Amniotic stem cell (primary cell): ENCODE data around the gene FAM168A.
"Not testable (repeated sequence)": the region's sequence is repeated elsewhere in the genome, so short reads cannot be mapped to it uniquely, and the experiment has no call there.

ENCODE experiments used
- DNase-seq: peaks from one replicate; lab custom pipeline; 2025; lab: John Stamatoyannopoulos, UW

FAM168A gene

DNA sequence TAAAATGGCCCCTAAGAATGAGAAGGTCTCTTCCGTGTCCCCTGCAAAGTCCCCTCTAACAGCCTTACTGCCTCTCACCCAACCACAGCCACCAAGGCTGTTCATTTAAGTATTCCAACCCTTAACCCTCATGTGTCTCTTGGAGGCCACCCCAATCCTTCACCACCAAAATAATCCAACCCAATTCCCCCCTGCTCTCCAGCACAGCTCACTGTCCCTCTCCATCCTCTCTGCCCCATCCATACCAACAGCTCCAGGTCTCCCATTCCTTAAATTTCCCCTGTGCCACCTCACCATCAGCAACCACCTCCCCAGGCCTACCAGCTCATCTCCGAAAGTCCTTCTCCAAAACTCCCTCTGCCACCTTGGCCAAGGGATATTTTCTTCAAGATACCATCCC lies 1.4 kb downstream of the FAM168A start:
- DNase-seq: no peak

DNA sequence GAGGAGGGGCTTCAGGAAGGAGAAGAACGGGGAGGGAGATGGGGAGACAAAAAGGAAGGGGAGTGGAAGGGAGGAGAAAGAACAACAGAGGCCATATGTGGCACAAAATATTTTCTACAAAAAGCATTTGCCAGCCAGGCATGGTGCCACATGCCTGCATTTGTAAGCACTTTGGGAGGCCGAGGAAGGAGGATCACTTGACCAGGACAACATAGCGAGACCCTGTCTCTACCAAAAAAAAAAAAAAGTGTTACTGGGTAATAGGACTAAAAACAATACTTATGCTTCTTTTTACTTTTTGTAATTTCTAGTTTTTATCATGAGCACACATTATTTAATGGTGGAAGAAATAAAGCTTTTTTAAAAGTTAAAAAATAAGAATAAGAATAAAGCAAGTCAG lies 5.3 kb downstream of the FAM168A start:
- DNase-seq: no peak

DNA sequence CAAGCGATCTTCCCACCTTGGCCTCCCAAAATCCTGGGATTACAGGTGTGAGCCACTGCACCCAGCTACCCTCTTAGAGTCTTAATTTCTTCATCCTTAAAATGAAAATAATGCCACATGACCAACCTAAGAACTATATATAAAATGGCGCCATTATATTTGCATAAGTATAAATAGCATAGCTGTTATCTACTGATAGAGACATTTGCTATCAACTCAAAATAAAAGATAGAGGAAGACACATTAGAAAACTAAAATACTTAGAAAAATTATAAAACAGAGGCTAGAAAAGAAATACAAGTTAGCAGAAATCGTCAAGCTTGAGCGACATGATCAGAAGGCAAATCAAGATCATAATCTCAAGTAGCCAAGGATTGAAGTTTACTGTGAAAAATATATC lies 6.2 kb downstream of the FAM168A start:
- no peak for DNase-seq

DNA sequence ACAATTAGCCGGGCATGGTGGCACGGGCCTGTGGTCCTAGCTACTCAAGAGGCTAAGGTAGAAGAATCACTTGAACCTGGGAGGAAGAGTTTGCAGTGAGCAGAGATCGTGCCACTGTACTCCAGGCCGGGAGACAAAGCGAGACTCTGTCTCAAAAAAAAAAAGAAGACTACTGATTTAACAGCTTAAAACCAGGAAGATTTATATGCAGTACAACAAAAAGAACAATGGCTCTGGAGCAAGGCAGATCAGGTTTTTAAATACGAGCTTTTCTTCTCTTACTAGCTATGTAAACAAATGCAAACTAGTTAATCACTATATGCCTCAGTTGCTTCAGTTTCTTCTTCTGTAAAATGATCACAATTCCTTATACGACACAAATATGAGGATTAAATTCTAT lies 6.9 kb downstream of the FAM168A start:
- DNase-seq: no peak

DNA sequence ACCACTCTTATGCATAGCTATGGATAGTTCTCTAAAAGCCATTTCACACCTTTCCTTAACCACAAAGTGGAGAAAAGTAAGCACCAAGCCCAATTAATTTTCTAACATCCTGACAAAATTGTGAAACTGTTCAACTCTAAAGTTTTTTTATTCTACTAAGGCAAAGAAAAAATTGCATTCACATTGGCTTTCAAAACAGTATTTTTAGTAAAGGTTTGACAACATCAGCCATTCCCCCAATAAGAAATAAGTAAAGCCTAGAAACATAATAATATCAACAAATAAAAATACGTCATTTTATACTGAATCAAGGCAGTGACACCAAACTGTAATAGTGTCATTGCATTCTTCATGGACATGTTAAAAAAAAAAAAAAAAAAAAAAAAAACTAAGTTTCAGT lies 11.1 kb downstream of the FAM168A start:
- DNase-seq: no peak

DNA sequence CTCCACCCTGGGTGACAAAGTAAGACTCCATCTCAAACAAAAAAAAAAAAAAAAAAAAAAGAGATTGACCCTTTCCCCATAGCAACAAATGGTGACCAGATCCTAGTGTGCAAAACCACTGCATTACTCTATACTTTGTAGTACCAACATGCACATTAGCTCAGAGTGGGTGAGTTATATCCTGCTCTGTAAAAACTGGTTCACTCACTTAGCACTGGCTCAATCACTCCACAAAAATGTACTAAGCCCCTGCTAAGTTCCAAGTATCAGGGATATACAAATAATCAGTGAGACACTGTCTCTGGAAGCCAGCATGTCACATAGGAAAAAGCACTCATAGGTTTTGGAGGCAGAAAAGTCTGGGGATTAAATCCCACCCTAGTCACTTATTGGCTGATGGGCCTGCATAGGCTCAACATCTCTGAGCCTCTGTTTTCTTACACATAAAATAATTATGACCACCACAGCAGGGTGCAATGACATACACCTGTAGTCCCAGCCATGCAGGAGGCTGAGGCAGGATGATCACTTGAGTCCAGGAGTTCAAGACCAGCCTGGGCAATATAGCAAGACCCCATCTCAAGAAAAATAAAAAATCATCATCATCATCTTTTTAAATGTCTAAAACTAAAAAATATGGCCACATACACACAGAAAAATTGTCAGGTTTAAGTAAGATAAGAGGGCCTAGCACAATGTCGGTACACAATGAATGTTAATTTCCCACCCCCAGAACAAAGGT lies 11.9 kb downstream of the FAM168A start:
- DNase-seq: peak; percentile 7

DNA sequence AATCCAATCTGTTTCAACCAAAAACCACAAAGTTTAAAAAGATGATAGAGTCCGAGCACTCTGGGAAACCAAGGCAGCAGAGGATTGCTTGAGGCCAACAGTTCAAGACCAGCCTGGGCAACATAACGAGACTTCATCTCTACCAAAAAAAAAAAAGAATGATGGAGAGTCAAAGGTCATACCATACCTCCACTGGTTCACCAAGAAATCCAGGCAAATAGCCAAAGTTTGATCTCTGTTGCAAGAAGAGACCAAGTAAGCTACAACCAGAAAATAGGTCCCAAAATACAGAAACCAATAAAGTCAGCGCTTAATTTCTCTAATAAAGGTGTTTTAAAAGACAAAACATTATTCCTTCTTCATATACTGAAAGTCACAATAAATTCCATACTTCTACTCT lies 13.1 kb downstream of the FAM168A start:
- DNase-seq: no peak

DNA sequence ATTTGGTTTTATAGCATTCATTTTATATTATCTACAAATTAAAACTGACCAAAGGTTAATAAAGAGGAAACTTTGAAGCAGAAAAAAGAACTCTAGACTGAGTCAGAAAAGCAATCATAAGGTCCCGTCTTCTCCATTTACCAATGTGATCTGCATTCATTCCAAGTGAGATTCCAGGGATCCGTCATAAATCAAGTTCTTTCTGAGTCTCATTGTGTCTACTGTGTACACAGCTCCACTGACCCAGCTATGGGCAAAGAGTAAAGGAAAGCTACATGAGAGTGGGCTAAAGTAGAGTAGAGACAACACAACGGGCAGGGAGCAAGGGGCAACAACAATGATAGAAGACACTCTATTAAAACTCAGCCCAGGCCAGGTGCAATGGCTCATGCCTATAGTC lies 15.3 kb downstream of the FAM168A start:
- no peak for DNase-seq

DNA sequence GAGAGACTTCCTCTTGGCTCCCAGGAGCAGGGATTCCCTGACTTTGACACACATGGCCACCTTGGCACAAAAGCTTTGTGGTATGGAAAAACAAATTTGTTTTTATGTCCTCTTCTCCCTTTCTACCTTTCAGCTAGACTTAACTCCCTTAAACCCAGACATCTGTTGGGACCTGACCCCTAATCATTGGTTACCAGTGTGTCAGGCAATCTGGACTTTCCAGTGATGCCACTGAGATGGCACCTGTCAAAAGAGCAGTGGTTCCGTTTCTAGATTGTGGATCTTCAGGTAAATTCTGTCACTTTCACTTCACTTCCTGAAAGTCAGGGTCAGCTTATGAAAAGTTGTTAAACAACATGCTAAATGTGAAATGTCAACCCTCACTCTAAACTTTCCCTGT lies 17.2 kb downstream of the FAM168A start:
- DNase-seq: not testable (repeated sequence)

DNA sequence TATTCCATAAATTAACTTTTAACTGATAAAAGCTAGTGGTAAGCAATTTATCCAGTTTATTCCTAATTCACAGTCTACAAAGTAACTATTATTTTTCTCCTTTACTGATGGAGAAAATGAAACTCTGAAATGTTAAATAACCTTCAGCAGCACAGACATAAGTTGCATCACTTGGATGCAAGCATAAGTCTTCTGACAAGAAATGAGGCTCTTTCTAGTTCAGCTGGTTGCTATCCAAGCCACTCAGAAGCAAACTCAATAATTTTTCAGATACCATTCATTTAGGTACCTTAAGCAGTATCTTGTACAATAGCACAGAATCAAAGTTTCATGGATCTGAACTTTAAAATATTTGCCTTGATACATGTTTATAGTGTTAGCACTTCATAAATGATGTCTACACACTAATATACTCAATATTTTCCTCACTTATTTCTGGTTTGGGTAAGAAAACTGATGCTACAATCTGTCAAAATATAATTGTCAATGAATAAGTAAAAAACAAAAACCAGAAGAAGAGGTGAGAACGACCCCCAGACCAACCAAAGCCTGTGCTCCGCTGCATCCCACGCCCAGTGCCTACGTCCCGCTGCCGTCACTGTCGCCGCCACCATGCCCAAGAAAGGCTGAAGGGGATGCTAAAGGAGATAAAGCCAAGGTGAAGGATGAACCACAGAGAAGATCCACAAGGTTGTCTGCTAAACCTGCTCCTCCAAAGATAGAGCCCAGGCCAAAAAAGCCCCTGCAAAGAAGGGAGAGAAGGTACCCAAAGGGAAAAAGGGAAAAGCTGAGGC lies 18.1 kb downstream of the FAM168A start:
- no peak for DNase-seq

DNA sequence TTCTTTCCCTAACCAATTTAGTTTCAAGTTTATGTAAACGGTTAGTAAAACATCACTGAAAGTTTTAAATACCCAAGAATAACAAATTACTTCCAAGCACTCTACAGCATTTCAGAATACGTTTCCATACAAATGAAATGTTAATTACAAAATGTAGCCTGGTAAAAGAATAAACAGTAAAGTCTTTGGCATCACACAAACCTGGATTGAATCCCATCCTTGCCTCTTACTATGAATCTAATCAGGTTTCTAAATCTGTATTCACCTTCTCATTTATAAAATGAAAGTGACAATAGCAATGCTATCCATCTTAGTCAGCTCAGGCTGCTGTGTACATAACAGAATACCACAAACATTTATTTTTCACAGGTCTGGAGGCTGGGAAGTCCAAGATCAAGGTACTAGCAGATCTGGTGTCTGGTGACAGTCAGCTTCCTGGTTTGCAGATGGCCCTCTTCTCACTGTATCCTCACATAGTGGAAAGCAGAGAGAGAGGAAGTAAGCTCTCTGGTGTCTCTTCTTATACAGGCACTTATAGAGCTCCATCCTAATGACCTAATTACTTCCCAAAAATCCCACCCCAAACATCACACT lies 19.2 kb downstream of the FAM168A start:
- no peak for DNase-seq

DNA sequence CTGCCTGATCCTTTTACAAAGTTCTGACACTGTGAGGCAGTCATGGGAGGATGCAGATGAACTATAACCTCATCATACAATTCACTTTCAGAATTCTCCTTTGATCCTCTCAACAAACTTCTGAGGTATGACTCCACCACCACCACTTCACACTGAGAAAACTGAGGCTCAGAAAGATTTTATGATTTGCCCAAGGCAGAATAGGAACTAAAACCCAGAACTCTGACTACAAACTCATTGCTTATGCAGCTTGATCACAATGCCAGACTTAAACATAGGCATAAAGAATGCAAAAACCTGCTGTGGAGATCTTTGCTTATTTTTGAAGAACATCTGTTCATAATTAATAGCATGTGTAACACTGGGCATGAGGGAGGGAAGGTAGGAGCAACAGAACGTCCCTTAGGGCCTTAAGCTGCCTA lies 20.4 kb downstream of the FAM168A start:
- DNase-seq: peak; percentile 5

DNA sequence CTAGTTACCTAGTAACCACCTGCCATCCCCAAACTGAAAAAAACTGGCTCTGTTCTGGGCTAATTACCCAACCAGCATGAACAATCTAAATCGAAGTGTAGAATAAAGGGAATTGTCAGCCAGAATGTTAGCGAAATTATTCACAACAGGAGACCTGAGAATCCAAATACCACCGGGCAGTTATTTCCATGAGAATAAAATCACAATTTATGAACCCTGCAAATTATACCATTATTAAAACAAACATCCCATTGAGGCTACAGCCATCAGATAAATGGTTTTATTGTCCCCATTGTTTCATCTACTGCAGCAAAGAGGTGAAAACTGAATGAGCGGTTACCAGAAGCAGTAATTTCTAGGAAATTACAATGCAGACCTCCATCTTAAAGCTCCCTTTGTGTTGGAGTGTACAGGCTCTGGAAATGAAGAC lies 21.7 kb downstream of the FAM168A start:
- DNase-seq: no peak

DNA sequence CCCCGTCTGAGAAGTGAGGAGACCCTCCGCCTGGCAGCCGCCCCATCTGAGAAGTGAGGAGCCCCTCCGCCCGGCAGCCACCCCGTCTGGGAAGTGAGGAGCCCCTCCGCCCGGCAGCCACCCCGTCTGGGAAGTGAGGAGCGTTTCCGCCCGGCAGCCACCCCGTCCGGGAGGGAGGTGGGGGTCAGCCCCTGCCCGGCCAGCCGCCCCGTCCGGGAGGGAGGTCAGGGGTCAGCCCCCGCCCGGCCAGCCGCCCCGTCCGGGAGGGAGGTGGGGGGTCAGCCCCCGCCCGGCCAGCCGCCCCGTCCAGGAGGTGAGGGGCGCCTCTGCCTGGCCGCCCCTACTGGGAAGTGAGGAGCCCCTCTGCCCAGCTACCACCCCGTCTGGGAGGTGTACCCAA lies 25.9 kb downstream of the FAM168A start:
- DNase-seq: not testable (repeated sequence)

DNA sequence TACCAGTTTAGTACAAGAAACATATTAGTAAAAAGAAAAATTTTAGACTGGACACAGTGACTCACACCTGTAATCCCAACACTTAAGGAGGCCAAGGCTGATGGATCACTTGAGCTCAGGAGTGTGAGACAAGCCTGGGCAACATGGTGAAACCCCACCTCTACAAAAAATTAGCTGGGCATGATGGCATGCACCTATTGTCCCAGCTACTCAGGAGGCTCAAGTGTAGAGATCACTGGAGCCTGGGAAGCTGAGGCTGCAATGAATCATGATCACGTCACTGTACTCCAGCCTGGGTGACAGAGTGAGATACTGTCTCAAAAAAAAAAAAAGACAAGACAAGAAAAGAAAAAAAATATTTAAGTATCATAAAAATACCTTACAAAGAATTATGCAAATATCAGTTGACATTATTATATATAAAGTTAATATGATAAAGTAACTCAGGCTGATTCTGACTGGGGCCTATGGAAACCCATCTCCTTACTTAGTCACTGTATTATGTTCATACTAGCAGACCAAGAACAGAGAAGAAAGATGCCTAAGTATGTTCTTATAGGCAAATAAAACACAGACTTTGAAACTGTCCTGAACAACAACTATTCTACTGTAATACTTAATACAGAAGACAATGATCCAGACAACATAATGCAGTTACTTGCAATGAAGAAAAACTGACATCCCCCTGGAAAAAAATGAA lies 27.3 kb downstream of the FAM168A start:
- DNase-seq: peak; percentile 27

DNA sequence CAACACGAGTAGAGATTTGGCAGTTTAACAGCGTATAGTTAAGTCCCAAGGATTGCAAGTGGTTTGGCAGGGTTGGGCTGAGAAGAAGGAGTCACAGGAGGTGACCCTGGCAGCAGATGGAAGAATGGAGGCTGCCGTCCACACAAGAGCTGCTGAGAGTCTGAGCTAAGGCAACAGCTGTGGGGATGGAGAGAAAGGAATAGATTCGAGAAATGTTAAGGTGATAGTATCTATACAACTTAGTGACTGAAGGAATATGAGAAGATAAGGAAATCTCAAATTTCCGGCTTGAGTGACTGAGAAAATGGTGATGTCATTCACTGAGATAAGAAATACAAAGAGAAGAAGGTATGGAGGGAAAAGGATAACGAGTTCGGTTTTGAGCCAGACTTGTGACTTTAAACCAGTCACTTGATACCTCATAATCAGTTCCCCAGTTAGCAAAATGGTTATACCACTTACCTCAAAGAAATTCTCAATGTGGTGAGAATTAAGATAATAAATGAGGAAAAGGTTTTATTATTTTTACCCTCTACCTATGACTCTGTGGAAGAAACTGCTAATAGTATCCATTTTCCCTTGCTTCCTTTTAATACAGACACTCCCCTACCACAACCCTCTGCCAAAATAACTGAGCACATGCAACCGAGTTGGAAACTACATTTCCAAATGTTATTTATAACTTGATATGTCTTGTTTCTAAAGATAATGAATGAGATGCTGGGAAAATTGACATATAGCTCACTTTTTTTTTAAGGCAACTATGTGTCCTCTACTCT lies 30.7 kb downstream of the FAM168A start:
- DNase-seq: no peak

DNA sequence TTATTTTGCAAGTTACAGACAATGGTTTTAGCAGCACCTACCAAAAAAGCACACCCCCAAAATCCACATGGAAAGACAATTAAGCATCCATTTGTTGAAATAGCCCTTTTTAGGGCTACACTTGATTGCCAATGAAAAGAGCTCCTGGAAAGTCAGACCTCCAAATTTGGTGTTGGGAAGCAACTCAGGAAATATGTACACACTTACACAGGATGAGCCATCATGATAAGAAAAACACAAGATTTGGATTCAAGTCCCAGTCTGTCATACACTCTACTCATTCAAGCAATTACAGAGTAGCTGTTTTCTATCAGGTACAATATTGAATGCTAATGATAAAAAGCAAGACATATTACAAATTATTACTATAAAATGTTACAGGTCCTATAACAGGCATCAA lies 31.5 kb downstream of the FAM168A start:
- DNase-seq: no peak

DNA sequence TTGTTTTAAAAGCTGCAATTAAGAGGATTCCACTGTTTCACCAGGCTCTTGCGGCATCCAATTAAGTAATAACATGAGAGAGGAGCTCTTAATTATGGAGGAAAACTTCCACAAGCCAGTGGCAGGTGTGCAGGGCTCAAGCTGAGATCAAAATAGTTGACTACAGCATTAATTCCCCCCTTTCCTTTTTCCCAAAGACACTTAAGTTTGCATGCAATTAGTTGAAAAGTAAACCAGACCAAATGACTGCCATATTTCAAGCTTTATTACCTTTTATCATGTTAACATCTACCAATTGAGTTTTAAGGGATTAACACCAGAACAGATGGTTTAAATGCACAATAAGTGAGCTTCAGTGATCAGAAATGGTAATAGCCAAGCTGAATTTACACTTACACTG lies 32.1 kb downstream of the FAM168A start:
- no peak for DNase-seq

DNA sequence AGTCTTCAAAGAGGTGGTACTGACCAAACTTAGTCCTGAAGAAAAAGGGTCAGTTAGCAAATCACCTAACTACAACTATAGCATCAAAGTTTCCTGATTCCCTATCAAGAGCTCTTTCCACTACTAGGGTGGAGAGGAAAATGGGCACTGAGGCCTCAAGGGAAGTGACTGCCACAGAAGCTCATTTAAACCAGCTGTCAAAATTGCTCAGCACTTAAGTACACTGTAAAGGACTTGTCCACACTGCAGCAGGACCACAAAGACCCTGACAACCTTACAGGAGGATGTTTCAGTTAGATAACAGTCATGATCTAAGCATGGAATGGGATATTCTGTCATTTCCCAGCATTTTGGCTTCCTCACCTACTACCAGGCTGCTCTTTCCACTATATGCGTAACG lies 33.0 kb downstream of the FAM168A start:
- DNase-seq: no peak

DNA sequence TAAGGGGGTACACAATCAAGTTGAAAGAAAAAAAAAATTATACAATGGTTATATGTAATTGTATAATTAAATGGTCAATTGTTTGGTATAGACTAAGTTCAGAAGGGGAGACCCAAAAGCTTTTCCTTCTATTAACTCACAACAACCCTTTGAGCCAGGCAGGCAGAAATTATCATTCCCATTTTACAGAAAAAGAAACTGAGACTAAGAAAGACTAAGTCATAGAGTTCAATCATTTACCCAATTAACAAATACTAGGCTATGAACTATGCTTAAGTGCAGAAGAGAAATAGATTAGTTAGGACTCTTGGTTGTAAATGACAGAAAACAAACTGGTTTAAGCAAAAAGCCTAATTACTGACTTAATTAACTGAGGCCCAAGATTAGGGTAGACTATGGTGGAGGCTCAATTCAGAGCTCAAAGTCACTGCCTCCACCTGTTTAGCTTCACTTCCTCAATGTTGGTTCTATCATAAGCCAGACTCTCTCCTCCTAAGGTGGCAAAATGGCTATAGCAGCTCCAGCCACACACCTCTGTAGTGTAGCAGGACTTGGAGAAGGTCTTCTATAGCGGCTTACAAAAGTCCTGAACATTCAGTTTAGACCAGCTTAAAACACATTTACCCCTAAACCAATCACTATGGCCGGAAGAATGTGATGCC lies 34.2 kb downstream of the FAM168A start:
- DNase-seq: no peak

DNA sequence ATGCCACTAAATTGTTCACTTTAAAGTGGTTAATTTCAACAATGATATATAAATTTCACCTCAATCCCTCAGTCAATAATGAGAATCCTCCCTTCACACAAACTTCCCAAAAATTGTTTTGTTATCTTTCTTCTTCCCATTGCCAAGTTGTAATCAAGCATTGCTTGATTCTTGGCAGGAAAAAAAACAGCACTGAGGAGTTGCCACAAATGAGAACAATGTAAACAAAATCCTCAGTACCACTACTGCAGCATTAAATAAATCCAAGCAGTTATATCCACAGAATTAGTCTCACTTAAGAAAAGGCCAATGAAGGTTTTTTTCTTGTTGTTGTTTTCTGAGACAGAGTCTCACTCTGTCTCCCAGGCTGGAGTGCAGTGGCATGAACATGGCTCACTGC lies 38.2 kb downstream of the FAM168A start:
- DNase-seq: no peak
